A549 (cell line): ENCODE measurements around the gene FBXO28. TPM values are rescaled to one million over a fixed set of nuclear protein-coding genes. Genes with fewer than 3 reads are reported as not detected.
"Not testable (repeated sequence)": the region's sequence is repeated elsewhere in the genome, so short reads cannot be mapped to it uniquely, and the experiment has no call there.

ENCODE experiments used
- ATAC-seq, 2 experiments: fragments of 200-7000 bp in 1 of 2; fragments of >200 bp in 1 of 2; cut with Nextera tagmentation in 1 of 2; cut with Tn5 transposase in 1 of 2; 3 replicates each; pipeline versions ENCODE4 v1.8.0 to v1.9.1; 2018 to 2020; ENCODE audit warnings: mild to moderate bottlenecking in 1 of 2, moderate library complexity in 1 of 2
- CTCF ChIA-PET: fragments of 300-600 bp; sonication (Branson Sonifier 250); formaldehyde crosslinking; extraction: SDS; loops from one replicate; lab custom pipeline; 2021; ENCODE audit warnings: antibody characterized with exemption, inconsistent platforms; lab: Yijun Ruan, JAX
- POLR2A ChIA-PET: fragments of 350-600 bp; formaldehyde crosslinking; extraction: SDS; loops from one replicate; lab custom pipeline; 2021; ENCODE audit warnings: antibody characterized with exemption, inconsistent platforms; lab: Yijun Ruan, JAX
- DNase-seq, 2 experiments: peaks; one replicate each; pipeline versions ENCODE4 v3.0.0 to v3.0.0-alpha.2; 2011 to 2016; ENCODE audit warnings: low read depth in 1 of 2, low spot score in 1 of 2
- FAIRE-seq: peaks from 2 replicates; lab custom pipeline; 2011; peaks lifted over from hg19 to GRCh38; lab: Jason Lieb, UNC
- H3K27ac ChIP-seq, 2 experiments: fragments of >200 bp; sonication (Bioruptor Twin); formaldehyde crosslinking; 3 replicates each; pipeline ENCODE4 v1.5.1; 2016 to 2017
- H3K4me1 ChIP-seq: fragments of >200 bp; sonication (Bioruptor Twin); formaldehyde crosslinking; 3 replicates; pipeline ENCODE4 v1.6.1; 2016
- H3K4me2 ChIP-seq: fragments of >200 bp; sonication (Bioruptor Twin); formaldehyde crosslinking; 3 replicates; pipeline ENCODE4 v1.6.1; 2016
- H3K4me3 ChIP-seq: fragments of >200 bp; sonication (Bioruptor Twin); formaldehyde crosslinking; 3 replicates; pipeline ENCODE4 v1.5.1; 2016
- H3K9me3 ChIP-seq: fragments of >200 bp; sonication (Bioruptor Twin); formaldehyde crosslinking; 3 replicates; pipeline ENCODE4 v1.6.1; 2016
- CBX2 ChIP-seq: fragments of 200-600 bp; sonication (generic); IDR thresholded peaks from 2 replicates; pipeline ENCODE4 v1.6.1; 2016; ENCODE audit warnings: low read depth, mild to moderate bottlenecking, borderline replicate concordance
- CBX8 ChIP-seq: fragments of 200-600 bp; sonication (generic); IDR thresholded peaks from 2 replicates; pipeline ENCODE4 v1.6.1; 2016
- CHD2 ChIP-seq: fragments of 150-350 bp; IDR thresholded peaks from 2 replicates; pipeline ENCODE4 v1.6.1; 2014; ENCODE audit warnings: low read length; ENCODE audit not compliant: partially characterized antibody
- EP300 ChIP-seq, 2 experiments: fragments of >200 bp; sonication (Bioruptor Twin); formaldehyde crosslinking; IDR thresholded peaks; 2 replicates in 1 of 2; 3 replicates in 1 of 2; pipeline ENCODE4 v1.6.1; 2016 to 2017
- ESRRA ChIP-seq: fragments of 150-350 bp; IDR thresholded peaks from 2 replicates; pipeline ENCODE4 v1.6.1; 2014; ENCODE audit warnings: mild to moderate bottlenecking, low read length, borderline replicate concordance
- FOXS1 ChIP-seq: fragments of 250-450 bp; sonication (Bioruptor Pico); IDR thresholded peaks from 2 replicates; pipeline ENCODE4 v1.5.0; 2020; ENCODE audit warnings: mild to moderate bottlenecking, moderate library complexity
- GATA3 ChIP-seq: IDR thresholded peaks from 2 replicates; pipeline ENCODE4 v1.6.1; 2012; ENCODE audit warnings: borderline replicate concordance
- HDAC2 ChIP-seq: fragments of 200-600 bp; sonication (generic); IDR thresholded peaks from 2 replicates; pipeline ENCODE4 v1.6.1; 2016
- HOXA7 ChIP-seq: fragments of 250-450 bp; sonication (Bioruptor Pico); IDR thresholded peaks from 2 replicates; pipeline ENCODE4 v1.5.0; 2020; ENCODE audit warnings: mild to moderate bottlenecking, moderate library complexity
- HOXB13 ChIP-seq: fragments of 250-450 bp; sonication (Bioruptor Pico); IDR thresholded peaks from 2 replicates; pipeline ENCODE4 v1.5.0; 2020; ENCODE audit warnings: low read depth, mild to moderate bottlenecking, moderate library complexity
- MAFK ChIP-seq: fragments of 450-650 bp; IDR thresholded peaks from 2 replicates; pipeline ENCODE4 v1.6.1; 2014; ENCODE audit not compliant: partially characterized antibody
- MYC ChIP-seq: IDR thresholded peaks from 2 replicates; pipeline ENCODE4 v1.6.1; 2012; ENCODE audit warnings: mild to moderate bottlenecking, inconsistent platforms, low read length, improper control_type of control experiment, borderline replicate concordance
- NPAS2 ChIP-seq: fragments of 250-450 bp; sonication (Bioruptor Pico); IDR thresholded peaks from 2 replicates; pipeline ENCODE4 v1.8.0; 2022; ENCODE audit warnings: mild to moderate bottlenecking, moderate library complexity, borderline replicate concordance
- PHF8 ChIP-seq: fragments of 200-600 bp; sonication (generic); IDR thresholded peaks from 2 replicates; pipeline ENCODE4 v1.6.1; 2016; ENCODE audit warnings: low read depth, mild to moderate bottlenecking, antibody characterized with exemption, moderate library complexity, borderline replicate concordance
- POLR2A ChIP-seq: IDR thresholded peaks from 2 replicates; pipeline ENCODE4 v1.6.1; 2012; ENCODE audit warnings: mild to moderate bottlenecking, low read length
- RAD21 ChIP-seq, 2 experiments: fragments of >200 bp in 1 of 2; sonication (Bioruptor Twin) in 1 of 2; formaldehyde crosslinking in 1 of 2; IDR thresholded peaks in 1 of 2; conservative IDR thresholded peaks in 1 of 2; 2 replicates in 1 of 2; 3 replicates in 1 of 2; pipeline ENCODE4 v1.6.1; 2012 to 2018; ENCODE audit warnings: inconsistent platforms in 1 of 2
- RFX5 ChIP-seq: fragments of 450-650 bp; IDR thresholded peaks from 2 replicates; pipeline ENCODE4 v1.7.1; 2014; ENCODE audit warnings: antibody characterized with exemption, mild to moderate bottlenecking, moderate library complexity
- RNF2 ChIP-seq: fragments of 200-600 bp; sonication (generic); IDR thresholded peaks from 2 replicates; pipeline ENCODE4 v1.6.1; 2016; ENCODE audit warnings: low read depth, mild to moderate bottlenecking, antibody characterized with exemption, moderate library complexity, borderline replicate concordance
- SMC3 ChIP-seq: fragments of >200 bp; sonication (Bioruptor Twin); formaldehyde crosslinking; IDR thresholded peaks from 3 replicates; pipeline ENCODE4 v1.6.1; 2018; ENCODE audit warnings: inconsistent platforms
- TP53 ChIP-seq: fragments of 250-450 bp; sonication (Bioruptor Pico); IDR thresholded peaks from 2 replicates; pipeline ENCODE4 v1.5.0; 2021; ENCODE audit warnings: mild to moderate bottlenecking, moderate library complexity
- ZFP36 ChIP-seq: fragments of 450-650 bp; IDR thresholded peaks from 2 replicates; pipeline ENCODE4 v1.6.1; 2014; ENCODE audit warnings: borderline replicate concordance; ENCODE audit not compliant: partially characterized antibody
- ZSCAN20 ChIP-seq: fragments of 250-450 bp; sonication (Bioruptor Pico); IDR thresholded peaks from 2 replicates; pipeline ENCODE4 v1.8.0; 2022; ENCODE audit warnings: mild to moderate bottlenecking, moderate library complexity
- WGBS: methylation state at CpG from one replicate; pipeline ENCODE4 v1.1.6; 2017; ENCODE audit errors: missing lambda C conversion rate; 5-methylcytosine and 5-hydroxymethylcytosine counted together
- polyA plus RNA-seq, 4 experiments: library from polyadenylated mRNA; depleted of rRNA in 3 of 4; stranded (reverse); fragments of >200 nt; fragmentation: RNase III in 1 of 4; extraction: RNeasy Plus Mini Kit Qiagen cat#74134 plus additional on column Dnase treatment in 1 of 4; gene quantifications; 2 replicates in 3 of 4; 3 replicates in 1 of 4; pipeline ENCODE4 v1.2.3, GENCODE V29; 2011 to 2017
- TF ChIP-seq, protein P1 (sequence below): fragments of 250-450 bp; sonication (Bioruptor Pico); IDR thresholded peaks from 2 replicates; pipeline ENCODE4 v1.5.0; 2021; ENCODE audit warnings: mild to moderate bottlenecking, moderate library complexity, borderline replicate concordance
- TF ChIP-seq, protein P2 (sequence below): IDR thresholded peaks from 2 replicates; pipeline ENCODE4 v1.6.1; 2012; ENCODE audit warnings: low read depth, borderline replicate concordance
- TF ChIP-seq, protein P3 (sequence below): fragments of 250-450 bp; sonication (Bioruptor Pico); IDR thresholded peaks from 2 replicates; pipeline ENCODE4 v1.5.0; 2020; ENCODE audit warnings: low read depth, mild to moderate bottlenecking, moderate library complexity

FBXO28 gene
- polyA plus RNA-seq, 2 of the 4 experiments (the other 2 are of a cell fraction): 19.1 to 31.5 TPM

DNA sequence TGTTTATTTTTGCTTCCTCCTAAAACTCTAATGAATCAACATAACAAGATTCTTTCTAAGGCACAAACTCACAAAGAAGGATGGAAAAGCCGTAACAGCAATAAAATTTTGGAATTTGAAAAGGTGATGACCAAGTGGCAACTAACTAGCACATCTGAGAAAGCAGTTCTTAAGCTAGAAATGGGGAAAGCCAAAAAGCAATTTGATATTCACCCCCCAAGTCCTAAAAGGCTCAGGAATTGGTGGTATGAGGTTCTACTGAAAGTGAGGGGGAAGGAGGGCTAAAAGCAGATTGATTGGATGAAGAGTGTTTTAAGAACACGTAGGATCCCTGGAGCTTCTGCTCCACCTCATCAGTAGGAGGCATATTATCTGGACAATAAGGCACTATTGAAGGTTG lies 43.4 kb upstream of the FBXO28 start:
- CTCF ChIA-PET: interaction anchor here (0.5 kb wide), 1 partner anchor 853 kb away, joined by 3 read pairs; no protein-coding TSS in a partner anchor
- H3K27ac ChIP-seq: no peak overlapping the region
- WGBS: 27% methylated on average over 2 of the region's 2 CpGs
- H3K9me3 ChIP-seq: peaks cover 14% of the 10 kb centered on the region
- DNase-seq (no peak), ATAC-seq (no peak), FAIRE-seq (no peak)
- POLR2A ChIA-PET: no interaction called here
- 0 out of 3 replicates have a peak, but pooled peaks cover 2% of the 10 kb centered on the region for H3K4me1 ChIP-seq
- TF ChIP-seq GATA3: no peak
- TF ChIP-seq RFX5: no peak
- no peak for TF ChIP-seq CBX8
- TF ChIP-seq HOXA7: no peak
- TF ChIP-seq MAFK: no peak
- TF ChIP-seq CBX2: no peak
- no peak for TF ChIP-seq RAD21 (conservative IDR thresholded peaks at IDR 0.05 in 1 of 2, IDR thresholded peaks at IDR 0.05 in 1 of 2)
- TF ChIP-seq PHF8: no peak
- TF ChIP-seq MYC: no peak
- no peak for TF ChIP-seq CHD2
- TF ChIP-seq ZSCAN20: no peak
- TF ChIP-seq, protein P1, sequence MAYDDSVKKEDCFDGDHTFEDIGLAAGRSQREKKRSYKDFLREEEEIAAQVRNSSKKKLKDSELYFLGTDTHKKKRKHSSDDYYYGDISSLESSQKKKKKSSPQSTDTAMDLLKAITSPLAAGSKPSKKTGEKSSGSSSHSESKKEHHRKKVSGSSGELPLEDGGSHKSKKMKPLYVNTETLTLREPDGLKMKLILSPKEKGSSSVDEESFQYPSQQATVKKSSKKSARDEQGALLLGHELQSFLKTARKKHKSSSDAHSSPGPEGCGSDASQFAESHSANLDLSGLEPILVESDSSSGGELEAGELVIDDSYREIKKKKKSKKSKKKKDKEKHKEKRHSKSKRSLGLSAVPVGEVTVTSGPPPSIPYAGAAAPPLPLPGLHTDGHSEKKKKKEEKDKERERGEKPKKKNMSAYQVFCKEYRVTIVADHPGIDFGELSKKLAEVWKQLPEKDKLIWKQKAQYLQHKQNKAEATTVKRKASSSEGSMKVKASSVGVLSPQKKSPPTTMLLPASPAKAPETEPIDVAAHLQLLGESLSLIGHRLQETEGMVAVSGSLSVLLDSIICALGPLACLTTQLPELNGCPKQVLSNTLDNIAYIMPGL (CRISPR knock-in tag): no peak
- no peak overlapping the region for H3K4me2 ChIP-seq
- H3K4me3 ChIP-seq: no peak overlapping the region

DNA sequence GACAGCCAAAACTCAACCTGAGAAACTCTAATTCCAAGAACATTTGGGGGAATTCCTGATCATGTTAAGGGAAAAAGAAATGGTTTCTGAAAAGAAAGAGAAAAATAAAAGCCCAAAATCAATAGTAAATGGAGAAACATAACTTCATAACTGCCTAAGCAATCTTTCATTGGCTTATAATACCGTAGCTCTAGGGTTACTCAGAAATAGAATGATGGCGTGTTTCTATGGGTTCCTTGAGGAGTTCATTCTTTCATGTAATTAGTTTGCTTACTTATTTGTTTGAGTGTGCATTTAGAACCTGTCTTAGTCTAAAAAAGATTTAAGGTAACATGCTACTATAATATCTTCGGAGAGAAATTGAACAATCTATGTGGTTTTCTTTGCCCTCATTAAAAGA lies 37.5 kb upstream of the FBXO28 start:
- POLR2A ChIA-PET: no interaction called here
- CTCF ChIA-PET: interaction anchor here (0.8 to 1.4 kb wide), 3 partner anchors 14 to 226 kb away, joined by 3 to 5 read pairs (median 3); no protein-coding TSS in a partner anchor
- WGBS: 52% methylated on average over 3 of the region's 3 CpGs

DNA sequence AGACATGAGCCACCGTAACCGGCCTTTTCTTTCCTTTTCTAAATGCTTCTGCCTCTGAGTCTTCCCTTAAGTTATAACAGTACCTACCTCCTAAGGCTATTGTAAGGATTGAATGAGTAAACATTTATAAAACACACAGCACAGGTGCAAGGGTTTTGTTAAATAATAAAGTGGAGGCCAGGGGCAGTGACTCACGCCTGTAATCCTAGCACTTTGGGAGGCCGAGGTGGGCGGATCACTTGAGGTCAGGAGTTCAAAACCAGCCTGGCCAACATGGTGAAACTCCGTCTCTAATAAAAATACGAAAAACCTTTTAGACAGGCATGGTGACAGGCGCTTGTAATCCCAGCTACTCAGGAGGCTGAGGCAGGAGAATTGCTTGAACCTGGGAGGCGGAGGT lies 34.3 kb upstream of the FBXO28 start:
- FAIRE-seq, H3K4me3 ChIP-seq, H3K4me1 ChIP-seq, H3K27ac ChIP-seq, DNase-seq, POLR2A ChIA-PET, ATAC-seq, H3K9me3 ChIP-seq, H3K4me2 ChIP-seq: not testable (repeated sequence)
- CTCF ChIA-PET: interaction anchor here (1.4 kb wide), 1 partner anchor 28 kb away, joined by 5 read pairs; no protein-coding TSS in a partner anchor
- 53% methylated on average over 9 of the region's 9 CpGs for WGBS

More for the DNA sequence above, 37.5 kb upstream of the FBXO28 start:
- Histone ChIP-seq H3K9me3 (peaks cover 14% of the 10 kb centered on the region), H3K27ac (no peak overlapping the region), H3K4me2 (no peak overlapping the region), H3K4me3 (no peak overlapping the region), H3K4me1 (no peaks in the 10 kb centered on the region)
- no peak for FAIRE-seq
- no peak for DNase-seq
- ATAC-seq: no peak
- no peak for TF ChIP-seq SMC3
- TF ChIP-seq MAFK: no peak
- no peak for TF ChIP-seq FOXS1 (CRISPR knock-in tag)
- TF ChIP-seq, protein P2, sequence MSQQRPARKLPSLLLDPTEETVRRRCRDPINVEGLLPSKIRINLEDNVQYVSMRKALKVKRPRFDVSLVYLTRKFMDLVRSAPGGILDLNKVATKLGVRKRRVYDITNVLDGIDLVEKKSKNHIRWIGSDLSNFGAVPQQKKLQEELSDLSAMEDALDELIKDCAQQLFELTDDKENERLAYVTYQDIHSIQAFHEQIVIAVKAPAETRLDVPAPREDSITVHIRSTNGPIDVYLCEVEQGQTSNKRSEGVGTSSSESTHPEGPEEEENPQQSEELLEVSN: no peak
- TF ChIP-seq TP53 (CRISPR knock-in tag): no peak

DNA sequence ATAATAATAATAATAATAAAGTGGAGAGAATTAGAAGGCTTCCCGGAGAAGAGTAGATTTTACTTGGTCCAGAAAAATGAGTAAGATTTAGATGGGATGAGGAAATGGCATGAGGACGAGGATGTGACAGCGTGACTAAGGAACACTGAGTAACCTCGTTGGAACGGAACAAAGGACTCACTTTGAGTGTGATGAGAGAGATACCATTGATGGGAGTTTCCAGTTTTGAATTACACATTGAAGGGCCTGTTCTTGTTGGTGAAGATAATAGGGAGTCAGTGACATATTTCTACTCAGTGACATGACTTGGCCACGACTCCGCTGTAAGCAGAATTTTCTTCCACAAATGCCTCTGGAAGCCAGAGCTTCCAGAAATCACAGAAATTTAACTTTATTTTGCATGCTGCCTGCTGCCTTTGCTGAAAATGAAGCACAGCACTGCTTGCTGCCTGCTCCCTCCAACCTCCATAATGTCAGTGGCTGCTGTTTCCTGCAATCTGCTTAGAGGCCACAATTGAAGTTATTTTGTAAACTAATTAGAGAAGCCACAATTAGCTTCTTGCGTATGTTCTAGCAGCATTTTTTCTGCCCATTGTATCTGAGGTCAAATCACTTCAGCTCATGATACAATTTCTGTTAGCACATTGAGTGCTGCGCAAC lies 33.7 kb upstream of the FBXO28 start:
- no peak overlapping the region for H3K4me3 ChIP-seq
- POLR2A ChIA-PET: no interaction called here
- H3K27ac ChIP-seq: no peak overlapping the region
- H3K4me1 ChIP-seq: no peaks in the 10 kb centered on the region
- WGBS: 82% methylated on average over 9 of the region's 9 CpGs
- FAIRE-seq (no peak), DNase-seq (no peak), ATAC-seq (no peak)
- CTCF ChIA-PET: interaction anchor here (1.4 kb wide), 2 partner anchors 29 to 35 kb away, joined by 4 to 5 read pairs; no protein-coding TSS in a partner anchor
- H3K9me3 ChIP-seq: no peaks in the 10 kb centered on the region
- H3K4me2 ChIP-seq: no peak overlapping the region
- no peak for TF ChIP-seq POLR2A
- TF ChIP-seq, protein P3, sequence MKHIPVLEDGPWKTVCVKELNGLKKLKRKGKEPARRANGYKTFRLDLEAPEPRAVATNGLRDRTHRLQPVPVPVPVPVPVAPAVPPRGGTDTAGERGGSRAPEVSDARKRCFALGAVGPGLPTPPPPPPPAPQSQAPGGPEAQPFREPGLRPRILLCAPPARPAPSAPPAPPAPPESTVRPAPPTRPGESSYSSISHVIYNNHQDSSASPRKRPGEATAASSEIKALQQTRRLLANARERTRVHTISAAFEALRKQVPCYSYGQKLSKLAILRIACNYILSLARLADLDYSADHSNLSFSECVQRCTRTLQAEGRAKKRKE (CRISPR knock-in tag): no peak
- TF ChIP-seq MYC: no peak
- no peak for TF ChIP-seq EP300 (IDR thresholded peaks at IDR 0.05)
- no peak for TF ChIP-seq HOXB13 (CRISPR knock-in tag)
- no peak for TF ChIP-seq ESRRA
- no peak for TF ChIP-seq RNF2
- TF ChIP-seq PHF8: no peak
- TF ChIP-seq ZFP36: no peak
- TF ChIP-seq MAFK: no peak
- no peak for TF ChIP-seq NPAS2 (CRISPR knock-in tag)
- no peak for TF ChIP-seq GATA3
- TF ChIP-seq HDAC2: no peak
- TF ChIP-seq SMC3: no peak
